NCI-H226 (cell line): Measurements from ENCODE around the gene JARID2.

ENCODE experiments used
- DNase-seq: peaks from one replicate; pipeline ENCODE4 v3.0.0-alpha.2; 2015

Gene JARID2

DNA sequence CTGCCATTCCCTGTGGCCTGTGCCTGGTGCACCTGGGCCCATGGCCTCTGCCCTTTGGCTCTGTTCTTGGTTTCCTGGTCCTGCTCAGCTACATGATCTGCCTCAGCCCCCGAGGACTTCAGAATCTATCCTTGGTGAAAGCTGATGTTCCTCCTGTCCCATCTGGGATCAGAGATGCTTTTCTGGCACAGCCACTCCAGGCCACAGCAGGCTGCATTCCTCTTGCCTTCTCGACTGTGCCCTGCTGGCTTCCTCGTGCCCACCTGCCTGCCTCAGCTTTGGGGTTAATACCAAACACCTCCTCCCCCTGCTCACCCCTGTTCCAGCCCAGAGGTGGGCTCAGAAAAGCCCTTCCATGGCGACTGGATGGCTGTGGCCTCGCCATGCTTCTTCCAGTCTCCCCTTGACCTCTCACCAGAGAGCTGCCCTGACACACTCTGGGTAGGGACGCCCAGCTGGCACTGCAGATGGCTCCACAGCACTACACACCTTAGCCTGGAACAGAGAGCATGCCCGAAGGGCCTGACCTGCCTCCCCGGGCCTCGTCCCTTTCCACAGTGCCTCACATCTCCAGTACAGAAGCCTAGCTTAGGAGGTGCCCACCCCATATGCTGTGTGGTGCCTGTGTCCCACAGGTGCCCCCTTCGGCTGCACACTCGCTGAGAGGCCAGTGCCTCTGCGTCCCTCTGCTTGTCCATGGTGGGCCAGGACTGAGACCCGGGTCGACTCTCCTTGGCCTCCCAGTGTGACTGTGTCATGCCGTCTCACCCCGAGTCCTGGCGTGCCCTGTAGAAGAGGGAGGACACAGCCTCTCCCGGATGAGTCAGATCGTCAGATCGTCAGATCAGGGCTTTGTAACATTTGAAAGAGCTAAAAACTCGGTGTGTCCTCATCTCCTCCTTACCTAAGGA is 268.2 kb downstream of the JARID2 start:
- DNase-seq: no peak

DNA sequence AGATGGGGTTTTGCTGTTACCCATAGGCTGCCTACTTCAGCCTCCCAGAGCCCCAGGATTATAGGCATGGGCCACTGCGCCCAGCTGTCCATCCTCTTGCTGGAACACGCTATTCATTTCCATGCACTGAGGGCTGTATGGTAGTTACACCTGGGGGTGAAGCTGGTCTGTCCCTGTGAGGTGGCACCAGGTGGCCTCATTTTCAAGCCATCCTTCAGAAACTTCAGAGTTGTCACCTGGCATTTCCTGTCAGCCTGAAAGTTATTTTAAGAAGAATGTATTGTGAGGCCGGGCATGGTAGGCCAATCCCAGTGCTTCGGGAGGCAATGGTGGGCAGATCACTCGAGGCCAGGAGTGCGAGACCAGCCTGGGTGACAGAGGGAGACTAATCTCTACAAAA is 269.4 kb downstream of the JARID2 start:
- DNase-seq: no peak

DNA sequence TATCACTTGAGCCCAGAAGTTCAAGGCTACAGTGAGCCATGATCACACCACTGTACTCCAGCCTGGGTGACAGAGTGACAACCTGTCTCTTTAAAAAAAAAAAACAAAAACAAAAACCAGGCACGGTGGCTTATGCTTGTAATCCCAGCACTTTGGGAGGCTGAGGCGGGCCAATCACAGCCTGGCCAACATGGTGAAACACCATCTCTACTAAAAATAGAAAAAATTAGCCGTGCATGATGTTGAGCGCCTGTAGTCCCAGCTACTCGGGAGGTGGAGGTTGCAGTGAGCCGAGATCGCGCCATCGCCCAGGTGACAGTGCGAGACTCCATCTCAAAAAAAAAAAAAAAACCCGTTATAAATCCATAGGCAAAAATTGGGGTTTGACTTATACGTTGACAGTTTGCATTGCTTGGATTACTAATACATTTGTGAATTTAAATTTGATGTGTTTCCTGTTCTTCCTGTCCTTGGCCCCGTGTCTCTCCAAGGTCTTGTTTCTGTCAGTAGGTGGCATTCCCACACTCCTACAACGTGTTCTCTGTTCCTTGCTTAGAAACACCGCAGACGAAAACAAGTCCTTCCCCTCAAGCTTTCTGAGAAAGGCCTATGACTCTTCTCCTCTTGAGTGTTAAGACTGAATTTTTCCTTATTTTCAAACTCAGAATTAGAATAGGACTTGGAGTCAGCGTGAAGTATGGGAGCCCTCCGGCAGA is 269.9 kb downstream of the JARID2 start:
- DNase-seq: no peak

DNA sequence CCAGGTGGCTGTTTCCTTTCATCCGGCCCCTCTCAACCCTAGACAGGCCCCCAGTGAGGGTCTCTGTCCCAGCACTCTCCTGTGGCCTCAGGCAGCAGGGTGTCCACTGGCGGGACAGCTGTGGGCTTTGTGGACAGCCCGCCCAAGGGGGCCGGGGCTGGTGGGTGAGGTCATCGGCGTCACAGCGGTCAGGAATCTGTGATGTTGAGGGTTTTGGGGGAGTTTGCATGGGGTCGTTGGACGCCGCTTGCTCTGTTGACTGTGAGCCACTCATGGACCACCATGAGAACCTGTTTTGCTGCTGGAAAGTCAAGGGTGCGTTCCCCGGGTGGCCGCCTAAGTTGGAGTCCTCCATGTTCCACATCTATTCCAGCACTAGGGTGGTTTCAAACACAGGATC is 270.5 kb downstream of the JARID2 start:
- no peak for DNase-seq

DNA sequence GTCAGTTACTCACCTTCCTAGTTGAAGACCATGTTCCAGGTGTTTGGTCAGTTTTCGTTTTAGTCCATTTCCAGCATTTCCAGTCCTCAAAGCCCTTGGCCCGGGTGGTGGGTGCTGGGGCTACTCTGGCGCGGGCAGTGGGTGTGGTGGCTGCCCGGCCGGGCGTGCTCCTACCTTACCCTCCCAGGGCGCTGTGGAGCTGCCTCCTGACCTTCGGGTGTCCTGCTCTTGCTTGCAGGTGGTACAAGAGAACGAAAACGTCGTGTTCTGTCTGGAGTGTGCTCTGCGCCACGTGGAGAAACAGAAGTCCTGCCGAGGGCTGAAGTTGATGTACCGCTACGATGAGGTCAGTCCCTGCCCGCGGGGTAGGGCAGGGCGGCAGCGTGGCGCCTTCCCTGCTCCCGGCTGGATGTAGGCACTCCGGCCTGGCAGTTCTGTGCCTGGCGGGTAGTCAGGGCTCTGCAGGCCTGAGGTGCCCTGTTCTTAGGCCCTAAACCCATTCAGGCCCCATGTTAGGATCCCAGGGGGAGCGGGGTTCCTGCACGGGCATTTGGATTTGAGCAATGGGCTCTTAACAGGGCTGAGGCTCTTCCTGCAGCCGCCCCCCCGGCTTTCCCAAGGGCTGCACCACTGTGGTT is 271.2 kb downstream of the JARID2 start:
- no peak for DNase-seq

DNA sequence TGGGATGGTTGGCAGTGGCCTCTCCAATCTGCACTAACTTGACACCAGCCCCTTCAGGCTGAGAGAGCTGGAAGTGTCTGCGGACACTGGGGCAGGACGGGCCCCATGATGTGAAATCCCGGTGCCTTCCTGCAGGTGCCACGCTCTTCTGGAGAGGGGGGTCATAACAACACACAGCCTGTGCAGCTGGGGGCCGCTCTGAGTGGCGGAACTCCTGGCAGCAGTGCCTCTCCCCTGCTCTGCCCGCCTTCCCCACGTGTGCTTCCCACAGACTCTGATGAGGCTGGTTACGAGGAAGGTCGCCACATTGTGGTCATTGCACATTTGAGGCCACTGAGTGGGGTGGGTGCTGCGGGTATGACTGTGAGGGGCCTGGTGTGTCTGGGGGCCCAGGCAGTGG is 271.7 kb downstream of the JARID2 start:
- no peak for DNase-seq

DNA sequence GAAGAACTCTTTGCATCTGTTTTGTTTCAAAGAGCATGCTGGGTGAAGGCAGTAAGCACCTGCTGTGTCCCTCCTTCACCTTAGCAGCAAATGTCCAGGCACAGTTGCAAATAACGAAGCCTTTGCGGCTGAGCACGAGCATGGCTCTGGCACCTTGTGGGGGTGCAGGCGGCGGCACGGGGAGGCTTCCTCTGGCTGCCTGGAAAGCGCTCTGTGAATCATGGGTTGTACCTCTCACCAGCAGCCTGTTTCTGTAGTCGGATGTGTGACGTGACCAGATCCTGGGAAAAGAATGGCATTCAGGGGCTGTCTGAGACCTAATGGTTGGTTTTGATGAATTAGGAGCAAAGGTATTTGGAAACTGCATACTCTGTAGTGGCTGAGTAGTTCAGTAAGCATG is 272.2 kb downstream of the JARID2 start:
- no peak for DNase-seq

DNA sequence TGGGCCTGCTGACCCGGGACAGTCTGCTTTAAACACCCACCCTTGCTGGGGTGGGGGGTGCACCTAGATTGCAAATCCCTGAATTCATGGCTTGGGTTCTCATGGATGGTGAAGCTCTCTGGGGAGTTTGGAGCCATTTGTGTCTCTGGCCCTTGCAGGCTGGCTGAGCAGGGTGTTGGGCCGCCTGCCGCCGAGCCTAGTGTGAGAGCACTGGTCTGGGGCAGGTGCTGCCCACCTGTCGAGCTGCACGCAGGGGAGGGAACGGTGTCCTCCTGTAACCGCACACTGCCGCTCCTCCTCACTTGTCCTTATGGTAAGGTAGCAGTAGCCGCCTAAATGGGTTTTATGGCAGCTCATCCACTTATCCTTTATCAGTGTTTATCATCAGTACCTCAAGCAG is 273.0 kb downstream of the JARID2 start:
- no peak for DNase-seq

DNA sequence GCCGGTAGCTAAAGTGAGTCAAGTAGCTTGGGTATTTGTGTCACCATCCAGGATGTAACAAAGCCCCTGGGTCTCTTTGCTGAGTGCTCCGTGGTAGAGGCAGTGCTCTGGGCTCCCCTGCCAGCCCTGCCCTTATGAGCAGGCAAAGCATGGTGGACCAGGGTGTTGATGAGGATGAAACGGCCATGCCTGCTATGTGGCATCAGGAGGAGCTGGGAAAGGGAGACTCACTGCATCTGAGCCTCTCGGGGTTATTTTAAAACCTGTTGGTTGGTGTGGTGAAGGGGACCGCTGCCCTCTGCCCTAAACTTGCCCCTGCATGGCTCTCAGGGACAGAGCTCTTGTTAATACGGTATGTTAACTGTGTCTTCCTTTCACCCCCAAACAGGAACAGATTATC is 273.8 kb downstream of the JARID2 start:
- DNase-seq: no peak

DNA sequence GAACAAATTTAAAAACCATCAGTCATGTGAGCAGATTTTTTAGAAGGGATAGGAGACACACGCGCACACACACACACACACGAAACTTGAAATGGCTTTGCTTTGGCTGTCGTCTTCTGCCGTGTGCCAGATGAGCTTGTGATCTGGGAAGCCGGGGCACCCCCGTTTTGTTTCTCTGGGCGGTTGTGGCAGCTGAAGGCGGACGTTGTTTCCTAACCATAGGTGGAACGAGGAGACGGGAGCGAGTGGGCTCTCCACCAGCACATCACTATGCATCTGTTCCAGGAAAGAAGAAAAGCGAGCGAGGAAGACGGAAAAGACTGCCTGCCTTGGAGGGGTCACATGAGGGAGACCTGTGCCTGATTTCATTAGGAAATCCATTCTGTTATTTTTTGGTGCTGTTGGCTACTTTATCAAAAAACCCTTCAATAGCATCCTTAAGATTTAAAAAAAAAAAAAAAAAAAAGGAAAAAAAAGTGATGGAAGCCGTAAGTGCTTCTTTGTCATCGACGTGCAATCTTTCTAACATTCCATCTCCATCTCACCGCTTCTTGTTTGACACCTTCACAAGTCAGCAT is 274.8 kb downstream of the JARID2 start:
- DNase-seq: no peak

DNA sequence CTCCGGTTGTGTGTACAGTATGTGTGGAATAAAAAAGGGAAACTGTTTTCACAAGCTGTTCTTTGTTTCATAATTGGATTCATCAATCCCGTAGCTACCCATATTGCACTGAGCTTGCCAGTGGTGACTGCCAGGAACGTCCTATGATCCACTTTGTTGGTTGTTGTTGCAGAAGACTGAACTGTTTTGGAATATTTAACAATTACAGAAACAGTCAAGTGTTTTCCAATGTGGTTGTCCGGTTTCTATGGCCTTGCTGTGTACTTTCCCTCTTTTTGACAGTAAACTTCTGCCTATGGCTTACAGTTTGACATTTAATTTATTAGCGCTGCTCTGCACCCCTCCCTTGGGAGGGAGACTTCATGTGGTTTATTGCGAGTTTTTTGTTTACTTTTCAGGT is 275.7 kb downstream of the JARID2 start:
- no peak for DNase-seq

DNA sequence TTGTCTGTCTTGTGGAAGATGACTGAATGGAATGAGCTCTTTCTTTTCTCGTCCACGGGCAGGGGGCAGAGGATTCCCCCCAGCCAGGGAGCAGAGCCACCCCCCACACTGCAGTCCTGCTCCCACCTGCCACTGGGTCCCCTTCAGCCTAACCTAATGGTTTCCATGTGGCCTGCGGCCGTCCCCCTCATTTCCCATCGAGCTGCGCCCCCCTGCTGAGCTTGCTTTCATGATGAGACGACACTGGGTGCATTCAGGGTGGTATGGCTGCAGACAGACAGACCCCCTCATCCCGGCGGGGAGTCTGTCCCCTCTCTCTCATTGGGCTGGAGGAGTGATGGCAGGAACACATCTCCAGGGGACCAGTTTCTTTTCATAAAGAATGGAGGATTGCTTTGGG is 276.2 kb downstream of the JARID2 start:
- no peak for DNase-seq

DNA sequence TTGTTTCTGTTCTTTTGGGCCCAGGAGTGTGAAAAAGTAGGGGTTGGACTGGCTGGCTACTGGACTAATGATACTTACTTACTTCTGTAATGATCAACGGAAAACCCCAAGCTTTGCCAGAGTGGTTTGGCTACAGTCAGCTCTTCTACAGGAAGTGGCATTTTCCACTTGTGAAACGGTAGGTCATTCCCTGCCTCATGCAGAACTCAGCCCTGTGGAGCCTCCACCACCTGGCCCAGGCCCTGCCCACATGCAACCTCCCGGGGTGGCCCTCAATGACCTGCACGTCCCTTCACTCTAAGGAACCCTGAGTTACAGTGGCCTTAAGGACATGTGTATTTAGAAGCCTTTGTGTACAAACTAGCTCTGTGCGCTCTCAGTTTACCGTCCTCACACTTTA is 276.6 kb downstream of the JARID2 start:
- DNase-seq: no peak

DNA sequence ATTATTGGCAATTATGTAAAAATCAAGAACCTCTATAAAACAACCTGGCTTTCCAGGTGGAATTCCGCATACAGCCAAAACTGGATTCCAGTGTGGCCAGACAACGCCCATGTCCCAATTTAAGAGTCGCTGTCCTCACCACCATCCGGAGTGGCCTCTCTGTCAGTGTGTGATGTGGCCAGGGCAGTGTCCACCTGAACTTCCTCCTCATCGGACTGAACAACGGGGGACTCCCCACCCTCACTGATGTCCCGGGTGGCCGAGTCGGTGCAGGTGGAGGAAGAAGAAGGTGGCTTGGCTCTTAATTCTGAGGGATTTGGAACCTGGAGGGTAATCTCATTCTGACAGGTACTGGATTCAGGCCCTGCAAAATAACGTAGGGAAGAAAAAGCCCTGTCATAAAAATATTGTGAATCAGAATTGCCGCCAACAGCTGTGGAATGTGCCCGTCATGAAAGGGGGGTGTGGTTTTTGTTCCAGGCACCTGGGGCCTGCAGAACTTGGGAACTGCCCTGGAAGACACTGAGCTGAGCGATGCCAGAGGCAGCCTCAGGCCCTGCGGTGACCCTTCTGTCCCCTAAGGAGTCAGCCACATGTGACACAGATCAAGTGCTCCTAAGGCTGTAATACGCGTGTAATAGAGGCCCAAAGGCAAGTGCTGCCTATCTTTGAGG is 277.1 kb downstream of the JARID2 start:
- DNase-seq: no peak

DNA sequence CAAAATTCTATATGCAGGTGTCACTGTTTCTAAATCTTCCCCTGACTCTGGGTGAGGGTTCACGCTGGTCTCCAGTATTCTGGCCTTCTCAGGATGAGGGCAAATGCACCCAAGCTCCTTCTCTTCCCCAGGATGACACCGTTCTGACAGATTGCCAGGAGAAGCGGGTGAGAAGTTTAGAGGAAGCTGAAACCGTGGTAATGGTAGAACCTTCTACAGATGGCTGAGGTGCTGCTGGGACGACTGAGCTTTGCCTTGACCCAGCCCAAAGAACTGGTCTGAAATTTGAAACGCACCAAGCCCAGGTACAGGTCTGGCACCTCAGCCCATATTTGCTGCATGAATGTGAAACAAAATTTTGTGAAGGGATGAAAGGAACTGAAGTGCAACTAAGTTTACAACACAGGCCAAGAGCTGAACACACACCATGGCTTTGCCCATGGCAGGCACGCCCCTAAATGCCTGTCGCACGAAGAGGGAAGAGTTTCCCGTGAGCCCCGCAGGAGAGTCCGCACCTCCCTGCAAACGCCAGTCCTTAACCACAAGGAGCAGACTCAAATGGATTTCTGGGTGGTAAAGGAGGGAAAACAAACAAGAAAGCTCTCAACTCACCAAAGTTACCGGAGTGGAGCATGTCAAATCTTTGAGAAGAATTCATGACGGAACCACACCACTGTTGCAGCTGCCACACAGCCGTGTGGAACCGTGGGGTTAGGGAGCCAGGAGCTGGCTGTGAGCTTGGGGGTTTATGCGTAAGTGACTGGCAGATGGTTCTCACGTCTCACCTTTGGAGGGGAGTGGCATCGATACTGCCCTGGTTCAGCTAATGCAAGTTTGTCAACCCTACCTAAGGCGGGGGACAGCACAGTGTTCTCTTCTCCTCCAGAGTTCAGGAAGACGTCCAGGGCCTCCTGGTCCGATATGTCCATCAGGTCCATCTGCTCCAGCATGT is 278.1 kb downstream of the JARID2 start:
- no peak for DNase-seq

DNA sequence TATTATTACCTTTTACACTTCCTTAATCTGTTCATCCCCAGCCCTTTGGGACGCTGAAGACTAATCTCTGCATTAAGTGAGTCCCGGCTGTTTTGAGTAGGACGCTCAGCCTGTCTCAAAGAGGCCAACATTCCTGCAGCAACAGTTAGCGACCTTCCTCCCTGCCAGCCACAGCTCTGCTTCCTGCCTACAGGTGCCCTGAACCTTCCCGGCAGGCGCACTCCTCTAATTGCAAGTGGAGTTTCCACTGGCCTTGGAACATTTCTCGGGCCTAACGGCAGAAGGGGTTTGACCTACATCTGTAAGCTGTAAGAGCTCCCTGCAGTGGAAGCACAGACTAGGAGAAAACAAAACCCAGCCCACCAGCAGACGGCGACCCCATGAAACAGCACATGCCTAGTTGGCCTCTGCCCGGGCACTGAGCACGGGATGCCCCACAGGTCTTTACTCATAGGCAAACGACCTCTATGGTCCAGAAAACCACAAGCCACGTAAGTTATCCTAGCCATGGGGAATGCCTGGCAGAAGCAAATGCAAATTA is 279.1 kb downstream of the JARID2 start:
- DNase-seq: no peak

DNA sequence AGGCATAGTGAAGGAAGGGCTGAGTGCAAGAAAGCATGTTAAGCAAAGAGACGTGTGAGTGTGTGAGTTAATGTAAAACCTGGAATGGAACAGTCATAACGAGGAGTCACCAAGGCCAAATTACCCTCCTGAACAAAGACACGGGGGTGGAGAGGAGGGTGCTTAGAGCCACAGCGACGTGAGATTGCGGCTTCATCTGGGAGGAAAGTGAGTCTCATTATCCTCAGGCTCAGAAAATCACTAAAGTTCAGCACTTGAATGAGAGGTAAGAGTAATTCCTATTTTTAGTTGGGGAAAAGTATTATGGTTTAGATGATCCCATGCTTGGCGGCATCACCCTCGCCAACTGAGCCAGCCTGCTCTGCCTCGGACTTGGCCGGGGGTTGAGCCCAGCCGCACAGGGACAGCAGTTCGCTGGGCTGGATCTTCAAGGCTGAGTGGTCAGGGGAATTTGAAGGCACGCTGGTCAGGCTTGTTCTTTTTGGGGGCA is 280.4 kb downstream of the JARID2 start:
- no peak for DNase-seq

DNA sequence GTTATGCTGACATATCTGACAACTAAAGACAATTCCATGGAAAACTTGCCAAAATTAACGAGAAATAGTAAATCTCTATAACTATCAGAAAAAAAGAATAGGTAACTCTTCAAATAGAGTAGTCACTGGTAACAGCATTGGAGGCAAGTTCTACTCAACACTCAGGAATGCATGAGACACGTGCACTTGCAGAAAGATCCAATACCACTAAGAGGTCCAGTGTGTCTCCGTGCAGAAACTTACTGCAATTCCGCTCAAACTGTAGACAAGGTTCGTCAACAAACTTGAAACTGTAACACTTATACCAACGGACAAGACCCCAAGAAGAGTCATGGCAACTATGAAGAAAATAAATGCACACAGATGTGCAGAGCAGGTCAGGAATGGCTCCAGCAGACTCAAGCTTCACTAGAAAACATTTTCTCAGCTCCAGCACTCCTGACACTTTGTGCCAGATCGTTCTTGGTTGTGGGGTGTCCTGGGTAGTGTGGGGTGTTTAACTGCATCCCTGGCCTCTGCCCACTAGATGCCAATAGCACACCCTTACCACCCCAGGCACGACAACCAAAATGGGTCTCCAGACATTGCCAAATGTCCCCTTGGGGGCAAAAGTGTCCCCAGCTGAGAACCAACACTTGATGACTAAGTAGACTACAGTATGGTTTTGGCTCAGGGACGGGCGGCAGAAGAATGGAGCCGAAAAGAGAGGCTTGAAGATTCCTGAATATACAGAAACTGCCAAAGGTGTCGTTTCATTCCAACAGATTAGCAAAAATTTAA is 282.2 kb downstream of the JARID2 start:
- no peak for DNase-seq

DNA sequence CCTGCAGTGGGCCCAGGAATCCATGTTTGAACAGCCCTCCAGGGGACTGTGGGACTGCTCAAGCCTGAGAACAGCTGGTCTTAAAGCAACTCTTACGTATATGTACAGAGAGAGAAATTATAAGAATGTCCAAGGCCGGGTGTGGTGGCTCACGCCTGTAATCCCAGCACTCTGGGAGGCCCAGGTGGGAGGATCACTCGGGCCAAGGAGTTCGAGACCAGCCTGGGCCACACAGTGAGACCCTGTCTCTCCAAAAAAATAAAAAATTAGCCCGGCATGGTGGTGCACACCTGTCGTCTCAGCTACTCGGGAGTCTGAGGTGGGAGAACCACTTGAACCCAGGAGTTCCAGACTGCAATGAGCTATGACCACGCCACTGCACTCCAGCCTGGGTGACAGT is 283.0 kb downstream of the JARID2 start:
- no peak for DNase-seq

DNA sequence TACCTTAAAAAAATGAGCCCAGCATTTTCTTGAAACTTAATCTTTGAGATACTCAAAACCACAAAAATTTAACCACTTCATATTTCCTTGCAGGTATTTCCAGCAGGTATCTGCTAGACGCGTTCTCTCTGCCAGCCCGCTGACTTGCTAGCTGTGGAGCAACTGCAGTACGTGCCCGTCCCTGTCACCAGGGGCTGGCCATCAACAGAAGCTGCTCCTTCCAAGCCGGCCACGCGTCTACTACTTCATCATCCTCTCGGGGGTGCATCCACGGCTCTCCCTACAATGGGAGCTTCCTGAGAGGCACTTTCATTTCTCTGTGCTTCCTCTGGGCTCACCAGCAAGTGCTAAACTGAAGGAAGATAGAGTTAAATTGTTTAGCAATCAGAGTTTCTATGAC is 284.5 kb downstream of the JARID2 start:
- no peak for DNase-seq
